GM23338 (cell line): ENCODE results near the gene MYLK3. TPM values are rescaled to one million over a fixed set of nuclear protein-coding genes. Genes with fewer than 3 reads are reported as not detected.

ENCODE experiments used
- ATAC-seq: fragments of 200-7000 bp; cut with Tn5 transposase; 3 replicates; pipeline ENCODE4 v1.9.1; 2020
- DNase-seq: peaks from one replicate; pipeline ENCODE4 v3.0.0-alpha.2; 2015; ENCODE audit warnings: low spot score
- H2AFZ ChIP-seq: fragments of 200-600 bp; sonication (generic); 2 replicates; pipeline ENCODE4 v1.8.0; 2016; ENCODE audit warnings: antibody characterized with exemption, mild to moderate bottlenecking, moderate library complexity
- H3F3A ChIP-seq: fragments of 200-600 bp; sonication (generic); replicated peaks from 2 replicates; pipeline ENCODE4 v1.8.0; 2017; ENCODE audit warnings: antibody characterized with exemption, mixed run types, low read depth
- H3K27ac ChIP-seq: fragments of 200-600 bp; sonication (generic); 2 replicates; pipeline ENCODE4 v1.6.1; 2016; ENCODE audit warnings: low read depth
- H3K27me3 ChIP-seq: fragments of 200-600 bp; sonication (generic); 2 replicates; pipeline ENCODE4 v1.8.0; 2016; ENCODE audit warnings: mild to moderate bottlenecking, mixed run types, moderate library complexity; ENCODE audit not compliant: insufficient read depth
- H3K36me3 ChIP-seq: fragments of 200-600 bp; sonication (generic); 2 replicates; pipeline ENCODE4 v1.8.0; 2016; ENCODE audit warnings: mild to moderate bottlenecking; ENCODE audit not compliant: insufficient read depth
- H3K4me1 ChIP-seq: fragments of 200-600 bp; sonication (generic); 2 replicates; pipeline ENCODE4 v1.8.0; 2016; ENCODE audit warnings: mild to moderate bottlenecking, moderate library complexity; ENCODE audit not compliant: insufficient read depth
- H3K4me2 ChIP-seq: fragments of 200-600 bp; sonication (generic); 2 replicates; pipeline ENCODE4 v1.7.1; 2017; ENCODE audit warnings: mixed run types
- H3K4me3 ChIP-seq: fragments of 200-600 bp; sonication (generic); 2 replicates; pipeline ENCODE4 v1.6.1; 2016; ENCODE audit warnings: mixed run types
- H3K79me2 ChIP-seq: fragments of 200-600 bp; sonication (generic); replicated peaks from 2 replicates; pipeline ENCODE4 v1.8.0; 2017; ENCODE audit warnings: mild to moderate bottlenecking; ENCODE audit not compliant: insufficient read depth
- H3K9me2 ChIP-seq: fragments of 200-600 bp; sonication (generic); 2 replicates; pipeline ENCODE4 v1.8.0; 2017; ENCODE audit not compliant: insufficient read depth
- H4K20me1 ChIP-seq: fragments of 200-600 bp; sonication (generic); replicated peaks from 2 replicates; pipeline ENCODE4 v1.8.0; 2017; ENCODE audit warnings: mild to moderate bottlenecking; ENCODE audit not compliant: insufficient read depth
- H3K27ac Mint-ChIP-seq: 2 replicates; pipeline ENCODE4 v1.8.0; 2020; ENCODE audit warnings: inconsistent platforms, mild to moderate bottlenecking, moderate library complexity, mixed read lengths
- H3K27me3 Mint-ChIP-seq: 3 replicates; pipeline ENCODE4 v1.8.0; 2022; ENCODE audit warnings: low read depth, mild to moderate bottlenecking, moderate library complexity, mixed read lengths, inconsistent platforms; ENCODE audit not compliant: insufficient read depth, poor library complexity
- H3K36me3 Mint-ChIP-seq: 3 replicates; pipeline ENCODE4 v1.8.0; 2021; ENCODE audit warnings: low read depth, mild to moderate bottlenecking, inconsistent platforms, moderate library complexity, mixed read lengths
- H3K4me1 Mint-ChIP-seq: 3 replicates; pipeline ENCODE4 v1.8.0; 2020; ENCODE audit warnings: mild to moderate bottlenecking, inconsistent platforms, mixed read lengths
- H3K4me3 Mint-ChIP-seq: 3 replicates; pipeline ENCODE4 v1.8.0; 2021; ENCODE audit warnings: moderate library complexity, mild to moderate bottlenecking, inconsistent platforms, mixed read lengths
- H3K9me3 Mint-ChIP-seq: 3 replicates; pipeline ENCODE4 v1.8.0; 2020; ENCODE audit warnings: moderate library complexity, mild to moderate bottlenecking, inconsistent platforms, mixed read lengths
- CREB1 ChIP-seq: fragments of 250-450 bp; sonication (Bioruptor Pico); IDR thresholded peaks from 2 replicates; pipeline ENCODE4 v1.5.0; 2020; ENCODE audit warnings: low read depth, mild to moderate bottlenecking, moderate library complexity
- CTCF ChIP-seq, 2 experiments: fragments of 200-600 bp in 1 of 2; sonication (generic) in 1 of 2; conservative IDR thresholded peaks; 2 replicates each; pipeline versions ENCODE4 v1.5.1 to v1.6.1; 2016 to 2017; ENCODE audit warnings: antibody characterized with exemption in 2 of 2, low read depth in 2 of 2, mild to moderate bottlenecking in 2 of 2, moderate library complexity in 1 of 2
- ETS1 ChIP-seq: IDR thresholded peaks from 2 replicates; pipeline ENCODE4 v1.6.1; 2016; ENCODE audit warnings: antibody characterized with exemption
- EZH2 ChIP-seq: fragments of 200-600 bp; sonication (generic); IDR thresholded peaks from one replicate; pipeline ENCODE4 v1.8.0; 2017; ENCODE audit warnings: antibody characterized with exemption, mild to moderate bottlenecking, low read depth; ENCODE audit not compliant: unreplicated experiment
- EZH2phosphoT487 ChIP-seq: fragments of 200-600 bp; sonication (generic); IDR thresholded peaks from one replicate; pipeline ENCODE4 v1.8.1; 2018; ENCODE audit warnings: antibody characterized with exemption; ENCODE audit not compliant: unreplicated experiment
- JUNB ChIP-seq: IDR thresholded peaks from one replicate; pipeline ENCODE4 v1.6.1; 2016; ENCODE audit warnings: antibody characterized with exemption; ENCODE audit not compliant: unreplicated experiment
- NANOG ChIP-seq: IDR thresholded peaks from 2 replicates; pipeline ENCODE4 v1.6.1; 2016; ENCODE audit warnings: antibody characterized with exemption, borderline replicate concordance
- POLR2AphosphoS5 ChIP-seq: IDR thresholded peaks from 2 replicates; pipeline ENCODE4 v1.6.1; 2016; ENCODE audit warnings: antibody characterized with exemption, low read depth
- REST ChIP-seq: IDR thresholded peaks from one replicate; pipeline ENCODE4 v1.6.1; 2018; ENCODE audit warnings: antibody characterized with exemption; ENCODE audit not compliant: unreplicated experiment
- STAT1 ChIP-seq: IDR thresholded peaks from one replicate; pipeline ENCODE4 v1.6.1; 2016; ENCODE audit warnings: antibody characterized with exemption; ENCODE audit not compliant: unreplicated experiment
- ZNF114 ChIP-seq: fragments of 250-450 bp; sonication (Bioruptor Pico); IDR thresholded peaks from 2 replicates; pipeline ENCODE4 v1.5.0; 2020; ENCODE audit warnings: mild to moderate bottlenecking, moderate library complexity
- ZNF331 ChIP-seq: fragments of 250-450 bp; sonication (Bioruptor Pico); IDR thresholded peaks from 2 replicates; pipeline ENCODE4 v1.5.0; 2020; ENCODE audit warnings: low read depth, mild to moderate bottlenecking, moderate library complexity
- ZNF462 ChIP-seq: fragments of 250-450 bp; sonication (Bioruptor Pico); IDR thresholded peaks from 2 replicates; pipeline ENCODE4 v1.5.0; 2020; ENCODE audit warnings: mild to moderate bottlenecking, moderate library complexity
- polyA plus RNA-seq: library from polyadenylated mRNA; unstranded; fragments of >200 nt; fragmentation: Nextera tagmentation; extraction: Ambion mirVana; gene quantifications from 2 replicates; pipeline ENCODE4 v1.2.1, GENCODE V29; 2016
- total RNA-seq: library from RNA; depleted of rRNA; stranded (reverse); fragments of >200 nt; shearing (Covaris generic); gene quantifications from 2 replicates; pipeline ENCODE4 v1.2.3, GENCODE V29; 2014

MYLK3 gene
- total and polyA plus RNA-seq, 2 experiments from 2014 or later: 0.18 to 0.63 TPM

- TF ChIP-seq ZNF462 (CRISPR knock-in tag): no peak
- no peak for TF ChIP-seq EZH2
- TF ChIP-seq STAT1: no peak
- no peak for TF ChIP-seq EZH2phosphoT487
These were observed 4.9 kb upstream of the MYLK3 start (continued) for GRCh38 chr16:46753015-46753414.

GRCh38 chr16:46751381-46751780, 3.2 kb upstream of the MYLK3 start:
- DNase-seq (no peak), ATAC-seq (no peak)
- Histone ChIP-seq H3K4me3 (no peak overlapping the region), H4K20me1 (no peaks in the 10 kb centered on the region), H3K79me2 (no peaks in the 10 kb centered on the region), H2AFZ (no peak overlapping the region), H3K9me2 (peaks cover 8% of the 10 kb centered on the region; the same call in 1 of the 2 replicates), H3F3A (no peaks in the 10 kb centered on the region), H3K4me2 (no peak overlapping the region), H3K27ac (no peak overlapping the region), H3K36me3 (no peaks in the 10 kb centered on the region), H3K4me1 (peaks cover 5% of the 10 kb centered on the region; the same call in 1 of the 2 replicates), H3K27me3 (no peaks in the 10 kb centered on the region)
- Mint-ChIP-seq H3K9me3 (no peaks in the 10 kb centered on the region; the same call in 2 of the 3 replicates), H3K27ac (no peak overlapping the region), H3K27me3 (peaks cover 8% of the 10 kb centered on the region), H3K36me3 (no peaks in the 10 kb centered on the region; the same call in 2 of the 3 replicates), H3K4me1 (peaks cover 20% of the 10 kb centered on the region), H3K4me3 (no peak overlapping the region)
- TF ChIP-seq ZNF114 (CRISPR knock-in tag): no peak
- TF ChIP-seq EZH2: no peak
- TF ChIP-seq STAT1: no peak
- TF ChIP-seq NANOG: no peak
- TF ChIP-seq EZH2phosphoT487: no peak
- TF ChIP-seq POLR2AphosphoS5: no peak
- no peak for TF ChIP-seq CTCF (conservative IDR thresholded peaks at IDR 0.05; ENCODE audit: low read depth in 2 of 2)
- no peak for TF ChIP-seq CREB1 (CRISPR knock-in tag)
- no peak for TF ChIP-seq ETS1
- no peak for TF ChIP-seq JUNB
- TF ChIP-seq REST: no peak
- TF ChIP-seq ZNF331 (CRISPR knock-in tag): no peak
